HG03280 (cell line): ENCODE data around the gene SERINC1.

Source experiments
- ATAC-seq: cut with Tn5 transposase; IDR thresholded peaks from one replicate; pipeline ENCODE4 v1.9.1; 2021; ENCODE audit warnings: mild to moderate bottlenecking, moderate library complexity; ENCODE audit not compliant: unreplicated experiment

SERINC1 gene

GRCh38 chr6:122438975-122439374, 32.6 kb downstream of the SERINC1 start:
- no peak for ATAC-seq

- ATAC-seq: no peak
Observed at GRCh38 chr6:122432816-122433215, 38.8 kb downstream of the SERINC1 start.

- no peak for ATAC-seq
Observed at GRCh38 chr6:122431780-122432179, 39.8 kb downstream of the SERINC1 start.

GRCh38 chr6:122429323-122429722, 42.3 kb downstream of the SERINC1 start:
- ATAC-seq: no peak

- ATAC-seq: no peak
Observed at GRCh38 chr6:122428781-122429180, 42.8 kb downstream of the SERINC1 start.

- ATAC-seq: no peak
Observed at GRCh38 chr6:122426597-122426996, 45.0 kb downstream of the SERINC1 start.

- no peak for ATAC-seq
Observed at GRCh38 chr6:122423734-122424133, 47.9 kb downstream of the SERINC1 start.

GRCh38 chr6:122422614-122423267, 48.9 kb downstream of the SERINC1 start:
- ATAC-seq: peak; percentile 73

- ATAC-seq: no peak
Observed at GRCh38 chr6:122422003-122422402, 49.6 kb downstream of the SERINC1 start.

GRCh38 chr6:122416825-122417224, 54.8 kb downstream of the SERINC1 start:
- ATAC-seq: no peak

GRCh38 chr6:122412001-122412400, 59.6 kb downstream of the SERINC1 start:
- no peak for ATAC-seq

GRCh38 chr6:122408702-122409458, 62.7 kb downstream of the SERINC1 start:
- ATAC-seq: no peak

GRCh38 chr6:122408240-122408639, 63.4 kb downstream of the SERINC1 start:
- ATAC-seq: no peak

- no peak for ATAC-seq
Observed at GRCh38 chr6:122407712-122408111, 63.9 kb downstream of the SERINC1 start.

GRCh38 chr6:122406187-122406586, 65.4 kb downstream of the SERINC1 start:
- no peak for ATAC-seq

- no peak for ATAC-seq
Observed at GRCh38 chr6:122405417-122405816, 66.2 kb downstream of the SERINC1 start.

GRCh38 chr6:122404444-122404843, 67.2 kb downstream of the SERINC1 start:
- ATAC-seq: no peak

GRCh38 chr6:122401104-122401503, 70.5 kb downstream of the SERINC1 start:
- no peak for ATAC-seq

- ATAC-seq: no peak
Observed at GRCh38 chr6:122400462-122401089, 71.0 kb downstream of the SERINC1 start.

- no peak for ATAC-seq
Observed at GRCh38 chr6:122400121-122400450, 71.5 kb downstream of the SERINC1 start.

GRCh38 chr6:122399348-122400120, 72.1 kb downstream of the SERINC1 start, which contains the start of gene HSF2:
TSS of gene HSF2 (plus strand) at chr6:122399652. CDS start at chr6:122399738, 86 bp downstream.
- ATAC-seq: peak; percentile 99
